HEK293 (cell line): ENCODE data around the gene CDT1.

Source experiments
- CTCF ChIP-seq: fragments of 450-650 bp; formaldehyde crosslinking; IDR thresholded peaks from 2 replicates; pipeline ENCODE4 v1.5.1; 2016; ENCODE audit warnings: missing biosample characterization, missing genetic modification characterization
- REST ChIP-seq: fragments of 450-650 bp; formaldehyde crosslinking; IDR thresholded peaks from 2 replicates; pipeline ENCODE4 v1.5.1; 2016; ENCODE audit warnings: missing biosample characterization, missing genetic modification characterization
- ZNF830 ChIP-seq: fragments of 450-650 bp; IDR thresholded peaks from 2 replicates; pipeline ENCODE4 v1.5.0; 2018; ENCODE audit warnings: missing biosample characterization, missing genetic modification characterization, low read depth, mild to moderate bottlenecking, moderate library complexity

- TF ChIP-seq CTCF (tag by site-specific recombination) = no peak
- no peak for TF ChIP-seq ZNF830 (tag by site-specific recombination)
- no peak for TF ChIP-seq REST (tag by site-specific recombination)
Observed at GRCh38 chr16:88838566-88838965, 35.0 kb downstream of the CDT1 start.
